ENCODE measurements around the gene MCF2L.

- TF ChIP-seq CTCF (conservative IDR thresholded peaks at IDR 0.05; ENCODE audit: low read depth in 2 of 2): no peak
- TF ChIP-seq REST (IDR thresholded peaks at IDR 0.05; ENCODE audit: unreplicated experiment): no peak
- TF ChIP-seq EZH2 (IDR thresholded peaks at IDR 0.05; ENCODE audit: low read depth, unreplicated experiment): no peak
- TF ChIP-seq POLR2AphosphoS5 (IDR thresholded peaks at IDR 0.05; ENCODE audit: low read depth): no peak
- no peak for TF ChIP-seq EZH2phosphoT487 (IDR thresholded peaks at IDR 0.05; ENCODE audit: unreplicated experiment)
- no peak for TF ChIP-seq CREB1 (CRISPR knock-in tag; IDR thresholded peaks at IDR 0.05; ENCODE audit: low read depth)
- no peak for TF ChIP-seq JUNB (IDR thresholded peaks at IDR 0.05; ENCODE audit: unreplicated experiment)
- no peak for TF ChIP-seq STAT1 (IDR thresholded peaks at IDR 0.05; ENCODE audit: unreplicated experiment)
- no peak for TF ChIP-seq NANOG (IDR thresholded peaks at IDR 0.05; ENCODE audit: borderline replicate concordance)
- TF ChIP-seq ETS1 (IDR thresholded peaks at IDR 0.05): no peak
Observed at GRCh38 chr13:113061796-113062425, 92.9 kb downstream of the MCF2L start.
